H1 (cell line): ENCODE data around the gene ITPR1. TPM values are rescaled to one million over a fixed set of nuclear protein-coding genes. Genes with fewer than 3 reads are reported as not detected.

ENCODE experiments used
- CTCF ChIA-PET: fragments of 300-600 bp; sonication (Branson Sonifier 250); formaldehyde crosslinking; loops from one replicate; lab custom pipeline; 2021; ENCODE audit not compliant: partially characterized antibody; lab: Charles Lee
- POLR2A ChIA-PET: fragments of 300-600 bp; sonication (Branson Sonifier 250); formaldehyde crosslinking; loops from one replicate; lab custom pipeline; 2021; ENCODE audit warnings: inconsistent platforms; ENCODE audit not compliant: partially characterized antibody; lab: Charles Lee
- DNase-seq, 2 experiments: peaks; one replicate each; pipeline versions ENCODE4 v3.0.0 to v3.0.0-alpha.2; 2010 to 2022; ENCODE audit warnings: low spot score in 2 of 2, low read depth in 1 of 2, mixed read lengths in 1 of 2
- FAIRE-seq: peaks from 2 replicates; lab custom pipeline; 2011; peaks lifted over from hg19 to GRCh38; lab: Jason Lieb, UNC
- H2AFZ ChIP-seq: 2 replicates; pipeline ENCODE4 v1.8.1; 2012; ENCODE audit warnings: low read length, inconsistent platforms
- H2AK5ac ChIP-seq: 2 replicates; pipeline ENCODE4 v1.6.1; 2013; ENCODE audit warnings: low read depth, low read length
- H2BK120ac ChIP-seq: replicated peaks from 2 replicates; pipeline ENCODE3; 2013; ENCODE audit warnings: low read depth, low read length, inconsistent platforms
- H2BK12ac ChIP-seq: 2 replicates; pipeline ENCODE4 v1.6.1; 2013; ENCODE audit warnings: low read depth, low read length
- H2BK15ac ChIP-seq: 2 replicates; pipeline ENCODE4 v1.6.1; 2013; ENCODE audit warnings: low read length
- H2BK20ac ChIP-seq: 2 replicates; pipeline ENCODE4 v1.6.1; 2013; ENCODE audit warnings: low read length
- H2BK5ac ChIP-seq: 2 replicates; pipeline ENCODE4 v1.6.1; 2013; ENCODE audit warnings: low read depth, low read length
- H3K14ac ChIP-seq: 2 replicates; pipeline ENCODE4 v1.6.1; 2013; ENCODE audit warnings: inconsistent platforms; ENCODE audit not compliant: insufficient read length
- H3K18ac ChIP-seq: 2 replicates; pipeline ENCODE4 v1.6.1; 2013; ENCODE audit warnings: low read length; ENCODE audit errors: extremely low read depth
- H3K23ac ChIP-seq: 2 replicates; pipeline ENCODE4 v1.6.1; 2013; ENCODE audit warnings: inconsistent platforms; ENCODE audit not compliant: insufficient read length
- H3K23me2 ChIP-seq: 2 replicates; pipeline ENCODE4 v1.6.1; 2013; ENCODE audit warnings: low read depth, low read length
- H3K27ac ChIP-seq: 2 replicates; pipeline ENCODE4 v1.6.1; 2011; ENCODE audit warnings: low read depth, low read length, inconsistent platforms
- H3K27me3 ChIP-seq, 4 experiments: replicated peaks in 1 of 4; 1 replicate in 1 of 4; 2 replicates in 3 of 4; pipeline versions ENCODE4 v1.6.1 to v1.8.1; 2011 to 2013; ENCODE audit warnings: low read length in 3 of 4, mild to moderate bottlenecking in 3 of 4, inconsistent platforms in 2 of 4, mixed read lengths in 2 of 4, moderate library complexity in 1 of 4; ENCODE audit not compliant: control insufficient read depth in 3 of 4, insufficient read depth in 3 of 4; ENCODE audit errors: extremely low read depth in 1 of 4
- H3K36me3 ChIP-seq, 4 experiments: 2 replicates each; pipeline versions ENCODE4 v1.6.1 to v1.8.1; 2011 to 2013; ENCODE audit warnings: mild to moderate bottlenecking in 4 of 4, low read length in 3 of 4, moderate library complexity in 2 of 4, control low read depth in 1 of 4, inconsistent platforms in 1 of 4; ENCODE audit not compliant: insufficient read depth in 4 of 4, control insufficient read depth in 2 of 4
- H3K4ac ChIP-seq: replicated peaks from 2 replicates; pipeline ENCODE3; 2013; ENCODE audit warnings: low read length, low read depth, mixed read lengths, inconsistent platforms; ENCODE audit not compliant: insufficient read length
- H3K4me1 ChIP-seq, 4 experiments: replicated peaks in 1 of 4; 1 replicate in 1 of 4; 2 replicates in 3 of 4; pipeline versions ENCODE4 v1.6.1 to v1.8.1; 2011 to 2013; ENCODE audit warnings: low read length in 3 of 4, inconsistent platforms in 2 of 4, mixed read lengths in 1 of 4; ENCODE audit not compliant: insufficient read depth in 4 of 4, control insufficient read depth in 3 of 4
- H3K4me2 ChIP-seq, 2 experiments: 2 replicates each; pipeline versions ENCODE4 v1.6.1 to v1.8.1; 2011 to 2013; ENCODE audit warnings: low read depth in 2 of 2, low read length in 2 of 2, control low read depth in 1 of 2, inconsistent platforms in 1 of 2, mild to moderate bottlenecking in 1 of 2; ENCODE audit not compliant: insufficient read depth in 1 of 2
- H3K4me3 ChIP-seq, 4 experiments: fragments of 200-600, 300-600 bp in 1 of 4; sonication (generic), shearing (Covaris generic), sonication (Bioruptor Twin) in 1 of 4; 2 replicates each; pipeline versions ENCODE4 v1.5.1 to v1.8.1; 2011 to 2016; ENCODE audit warnings: low read length in 4 of 4, low read depth in 3 of 4, control low read depth in 2 of 4, inconsistent platforms in 2 of 4, mild to moderate bottlenecking in 2 of 4, mixed read lengths in 1 of 4, moderate library complexity in 1 of 4; ENCODE audit not compliant: insufficient read depth in 2 of 4; ENCODE audit errors: extremely low read depth in 1 of 4
- H3K56ac ChIP-seq: replicated peaks from 2 replicates; pipeline ENCODE3; 2013; ENCODE audit warnings: low read depth, mild to moderate bottlenecking, mixed read lengths, low read length, inconsistent platforms; ENCODE audit not compliant: insufficient read length
- H3K79me1 ChIP-seq: 2 replicates; pipeline ENCODE4 v1.6.1; 2013; ENCODE audit warnings: low read depth, low read length, control low read depth
- H3K79me2 ChIP-seq, 2 experiments: 2 replicates each; pipeline versions ENCODE4 v1.6.1 to v1.8.1; 2012 to 2013; ENCODE audit warnings: low read length in 2 of 2, mild to moderate bottlenecking in 2 of 2, inconsistent platforms in 1 of 2; ENCODE audit not compliant: insufficient read depth in 2 of 2, control insufficient read depth in 1 of 2
- H3K9ac ChIP-seq, 4 experiments: replicated peaks in 1 of 4; 1 replicate in 1 of 4; 2 replicates in 3 of 4; pipeline versions ENCODE4 v1.6.1 to v1.8.1; 2011 to 2013; ENCODE audit warnings: low read depth in 3 of 4, low read length in 3 of 4, control low read depth in 2 of 4, mild to moderate bottlenecking in 2 of 4, moderate library complexity in 2 of 4, inconsistent platforms in 1 of 4; ENCODE audit errors: extremely low read depth in 1 of 4
- H3K9me3 ChIP-seq, 2 experiments: 2 replicates each; pipeline versions ENCODE4 v1.6.1 to v1.8.1; 2012 to 2013; ENCODE audit warnings: mild to moderate bottlenecking in 2 of 2, moderate library complexity in 2 of 2, control low read depth in 1 of 2, inconsistent platforms in 1 of 2, low read depth in 1 of 2, low read length in 1 of 2, mixed read lengths in 1 of 2; ENCODE audit not compliant: insufficient read depth in 2 of 2
- H4K20me1 ChIP-seq, 2 experiments: replicated peaks in 1 of 2; 2 replicates each; pipeline versions ENCODE3 to v1.8.1; 2011 to 2013; ENCODE audit warnings: inconsistent platforms in 2 of 2, low read length in 2 of 2, mild to moderate bottlenecking in 1 of 2; ENCODE audit not compliant: insufficient read depth in 2 of 2, control insufficient read depth in 1 of 2
- H4K5ac ChIP-seq: 2 replicates; pipeline ENCODE4 v1.6.1; 2013; ENCODE audit warnings: low read length, low read depth, mixed read lengths, inconsistent platforms; ENCODE audit not compliant: insufficient read length
- H4K8ac ChIP-seq: 2 replicates; pipeline ENCODE4 v1.8.0; 2013; ENCODE audit warnings: mild to moderate bottlenecking, moderate library complexity, low read length, inconsistent platforms; ENCODE audit not compliant: insufficient read depth; ENCODE audit errors: extremely low read depth
- H4K91ac ChIP-seq: replicated peaks from 2 replicates; pipeline ENCODE3; 2013; ENCODE audit warnings: low read length, mixed read lengths, inconsistent platforms; ENCODE audit not compliant: insufficient read length
- ATF2 ChIP-seq: IDR thresholded peaks from 2 replicates; pipeline ENCODE4 v1.6.1; 2012; ENCODE audit warnings: low read length, inconsistent platforms
- BRCA1 ChIP-seq: IDR thresholded peaks from 2 replicates; pipeline ENCODE4 v1.6.1; 2012; ENCODE audit warnings: low read depth, low read length, improper control_type of control experiment
- CBX8 ChIP-seq: fragments of 300-800, 300-1000 bp; sonication (generic); IDR thresholded peaks from 2 replicates; pipeline ENCODE4 v1.7.1; 2016; ENCODE audit warnings: low read depth, low read length, borderline replicate concordance
- E2F6 ChIP-seq: IDR thresholded peaks from 2 replicates; pipeline ENCODE4 v1.6.1; 2012; ENCODE audit warnings: inconsistent platforms
- GABPA ChIP-seq: IDR thresholded peaks from 2 replicates; pipeline ENCODE4 v1.6.1; 2011; ENCODE audit warnings: mild to moderate bottlenecking, low read length, moderate library complexity, borderline replicate concordance; ENCODE audit not compliant: insufficient read depth
- HDAC2 ChIP-seq, 2 experiments: fragments of 300-600 bp in 1 of 2; sonication (generic) in 1 of 2; IDR thresholded peaks; 2 replicates each; pipeline ENCODE4 v1.6.1; 2011 to 2012; ENCODE audit warnings: low read depth in 2 of 2, low read length in 2 of 2, mild to moderate bottlenecking in 2 of 2, moderate library complexity in 2 of 2, borderline replicate concordance in 1 of 2, inconsistent platforms in 1 of 2
- NANOG ChIP-seq: IDR thresholded peaks from 2 replicates; pipeline ENCODE4 v1.6.1; 2011; ENCODE audit warnings: low read length, low read depth, mild to moderate bottlenecking, inconsistent platforms; ENCODE audit not compliant: insufficient read depth, poor library complexity, severe bottlenecking
- NRF1 ChIP-seq: IDR thresholded peaks from 2 replicates; pipeline ENCODE4 v1.6.1; 2011; ENCODE audit warnings: mild to moderate bottlenecking, low read depth, low read length, improper control_type of control experiment
- RFX5 ChIP-seq: IDR thresholded peaks from 2 replicates; pipeline ENCODE4 v1.6.1; 2011; ENCODE audit warnings: low read depth, low read length, improper control_type of control experiment, borderline replicate concordance
- SAP30 ChIP-seq: fragments of 300-600 bp; sonication (generic); IDR thresholded peaks from 2 replicates; pipeline ENCODE4 v1.7.1; 2012; ENCODE audit warnings: low read length, moderate library complexity, mild to moderate bottlenecking, inconsistent platforms; ENCODE audit not compliant: insufficient read depth, insufficient replicate concordance
- TAF1 ChIP-seq: IDR thresholded peaks from 2 replicates; pipeline ENCODE4 v1.6.1; 2011; ENCODE audit warnings: mild to moderate bottlenecking, low read depth, low read length
- WGBS, 2 experiments: shearing (Covaris generic) in 1 of 2; methylation state at CpG; one replicate each; pipeline versions ENCODE4 v1.1.6 to v1.1.7; 2013 to 2015; ENCODE audit warnings: low lambda C conversion rate in 2 of 2, mixed read lengths in 2 of 2, inconsistent platforms in 1 of 2, low coverage in 1 of 2, missing lambda C conversion rate in 1 of 2; ENCODE audit not compliant: insufficient replicate concordance in 2 of 2, insufficient coverage in 1 of 2, insufficient read length in 1 of 2; ENCODE audit errors: extremely low coverage in 1 of 2, missing lambda C conversion rate in 1 of 2; 5-methylcytosine and 5-hydroxymethylcytosine counted together
- polyA plus RNA-seq, 7 experiments: library from polyadenylated mRNA; depleted of rRNA in 3 of 7; stranded (reverse) in 5 of 7; unstranded in 2 of 7; fragments of >200 nt in 5 of 7; fragments of 200-250 nt in 2 of 7; gene quantifications; 1 replicate in 5 of 7; 2 replicates in 1 of 7; 4 replicates in 1 of 7; pipeline versions ENCODE4 v1.2.1 to v1.2.3, GENCODE V29; 2011 to 2013; ENCODE audit warnings: missing spikeins in 2 of 7, mixed read lengths in 2 of 7
- total RNA-seq: library from RNA; stranded (reverse); fragmentation: NEBNext Ultra II Directional; extraction: Animal tissue kit (Norgen Biotek cat#: 25700); gene quantifications from 2 replicates; pipeline ENCODE4 v1.2.1, GENCODE V29; 2021

Gene ITPR1
- total and polyA plus RNA-seq, 2 of the 8 experiments (the other 6 are each of a cell fraction or from before 2014, with no cell fraction given): 2.5 to 16.3 TPM

DNA sequence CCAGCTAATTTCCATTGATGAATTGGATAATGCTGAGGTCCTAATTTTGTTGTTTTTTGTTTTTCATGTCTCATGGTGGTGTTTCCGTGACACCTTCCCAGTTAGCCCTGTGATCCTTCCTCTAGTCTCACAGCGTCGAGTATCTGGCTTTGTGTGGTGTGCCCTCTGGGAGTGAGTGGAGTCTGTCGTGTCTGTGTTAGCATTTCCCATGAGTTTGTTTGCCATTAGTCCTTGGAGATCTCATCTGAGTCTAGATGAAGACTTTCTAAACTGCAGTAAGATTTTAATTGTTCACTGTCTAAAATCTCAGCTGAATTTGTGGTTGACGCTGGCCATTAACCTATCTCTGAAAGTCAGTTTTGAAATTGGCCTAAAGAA, 224.2 kb downstream of the ITPR1 start:
- DNase-seq (no peak), FAIRE-seq (no peak)
- Histone ChIP-seq H4K8ac (no peak overlapping the region), H4K5ac (no peak overlapping the region), H3K79me2 (no peaks in the 10 kb centered on the region), H3K4me1 (peaks cover 3 to 11% (median 6%) of the 10 kb centered on the region in 4 experiments; a peak in 4 of 7 replicates), H2BK120ac (no peak overlapping the region), H2BK12ac (no peak overlapping the region), H3K27me3 (no peaks in the 10 kb centered on the region), H3K14ac (no peak overlapping the region), H2BK20ac (no peak overlapping the region), H3K23ac (no peak overlapping the region), H4K20me1 (no peaks in the 10 kb centered on the region), H2AFZ (no peak overlapping the region), H2AK5ac (0 out of 2 replicates have a peak overlapping the region, but pooled peaks have one; percentile 18), H3K56ac (no peak overlapping the region), H4K91ac (no peak overlapping the region), H3K79me1 (no peaks in the 10 kb centered on the region), H2BK15ac (no peak overlapping the region), H3K27ac (no peak overlapping the region), H3K23me2 (no peaks in the 10 kb centered on the region), H3K36me3 (no peaks in the 10 kb centered on the region), H2BK5ac (no peak overlapping the region), H3K18ac (no peak overlapping the region), H3K9me3 (no peaks in the 10 kb centered on the region), H3K4ac (no peak overlapping the region), H3K9ac (no peak overlapping the region), H3K4me2 (no peak overlapping the region), H3K4me3 (no peak overlapping the region)
- ChIA-PET CTCF (interaction anchor here (0.6 to 2.9 kb wide), 8 partner anchors 8 to 366 kb away, joined by 3 to 12 read pairs (median 3); no protein-coding TSS in a partner anchor), POLR2A (interaction anchor here (0.5 kb wide), 1 partner anchor 164 kb away, joined by 3 read pairs; no protein-coding TSS in a partner anchor)
- WGBS, 2 experiments: 89% methylated on average over 5 of the region's 5 CpGs; no CpG with 5 or more reads in 1 of the 2 experiments
- TF ChIP-seq HDAC2 (IDR thresholded peaks at IDR 0.05; ENCODE audit: borderline replicate concordance in 1 of 2, low read depth in 2 of 2, low read length in 2 of 2) (no peak), CBX8 (no peak), TAF1 (no peak), BRCA1 (no peak), SAP30 (no peak), NRF1 (no peak), GABPA (no peak), ATF2 (no peak), RFX5 (no peak), NANOG (no peak), E2F6 (no peak)
